ENCODE measurements around the gene ZCCHC8.
A peak's percentile ranks its signal among the peaks of the same experiment; 100 is the strongest.
"Not testable (repeated sequence)": the region's sequence is repeated elsewhere in the genome, so short reads cannot be mapped to it uniquely, and the experiment has no call there.

ZCCHC8 gene

DNA sequence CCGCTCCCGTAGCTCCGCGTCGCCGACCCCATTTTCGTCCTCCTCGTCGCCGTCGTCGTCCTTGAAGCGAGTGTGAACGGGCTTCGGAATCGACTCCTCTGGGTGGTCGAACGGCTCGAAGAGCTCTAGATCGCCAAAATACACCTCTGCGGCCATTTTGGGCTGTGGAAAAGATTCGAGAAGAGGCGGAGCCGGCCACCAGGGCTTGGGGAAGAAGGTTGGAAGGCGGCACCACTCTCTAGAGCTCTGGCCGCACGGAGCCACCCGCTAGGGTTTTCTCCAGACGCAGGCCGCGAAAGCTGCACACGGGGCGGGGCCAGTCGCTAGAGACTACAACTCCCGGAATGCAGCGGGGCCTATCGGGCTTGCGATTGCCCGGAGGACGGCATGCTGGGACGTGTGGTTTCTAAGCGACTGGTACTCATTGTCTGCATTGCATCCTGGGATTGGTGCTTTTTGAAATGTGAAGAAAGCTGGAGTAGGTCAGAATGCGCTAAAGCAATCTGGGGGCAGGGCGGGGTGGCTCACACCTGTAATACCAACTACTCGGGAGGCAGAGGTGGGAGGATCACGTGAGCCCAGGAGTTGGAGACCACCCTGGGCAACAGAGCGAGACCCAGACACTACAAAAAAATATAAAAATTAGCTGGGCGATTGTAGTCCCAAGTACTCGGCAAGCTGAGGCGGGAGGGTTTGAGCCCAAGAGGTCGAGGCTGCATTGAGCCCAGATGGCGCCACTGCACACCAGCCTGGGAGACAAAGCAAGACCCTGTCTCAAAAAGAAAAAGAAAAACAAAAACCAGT is at the start of gene ZCCHC8:
Gene ZCCHC8, minus strand, starts transcription at position 248 of the 804 bp plus-strand sequence. Its CDS starts 92 bp downstream, at position 156.
- DNase-seq, result peak; percentile 97

DNA sequence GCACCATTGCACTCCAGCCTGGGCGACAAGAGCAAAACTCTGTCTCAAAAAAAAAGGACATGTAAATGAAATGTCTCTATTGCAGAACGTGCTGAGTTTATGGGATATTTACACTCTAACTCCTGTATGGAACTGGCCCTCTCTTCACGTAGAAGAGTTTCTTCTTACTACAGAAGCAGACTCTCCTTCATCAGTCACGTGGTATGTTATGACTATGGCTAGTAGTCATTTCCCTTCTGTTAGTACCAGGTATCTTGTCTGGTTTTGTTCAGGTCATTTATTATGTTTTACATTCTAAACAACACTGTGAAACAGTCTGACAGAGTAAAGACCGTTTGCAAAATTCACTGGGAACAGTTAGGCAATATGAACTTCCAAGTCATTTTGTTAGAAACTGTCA is 46.6 kb upstream of the ZCCHC8 start:
- no peak for DNase-seq

- DNase-seq, result no peak
These were observed 45.1 kb upstream of the ZCCHC8 start for GRCh38 chr12:122545855-122546254.

- no peak for DNase-seq
These were observed 43.8 kb upstream of the ZCCHC8 start for GRCh38 chr12:122544537-122544936.

- no peak for DNase-seq
These were observed 37.8 kb upstream of the ZCCHC8 start for GRCh38 chr12:122538496-122538895.

GRCh38 chr12:122537021-122537420 is 36.3 kb upstream of the ZCCHC8 start:
- DNase-seq, result no peak

- DNase-seq, result no peak
These were observed 33.1 kb upstream of the ZCCHC8 start for GRCh38 chr12:122533856-122534255.

- DNase-seq, result no peak
These were observed 28.3 kb upstream of the ZCCHC8 start for GRCh38 chr12:122528992-122529391.

GRCh38 chr12:122528582-122528981 is 27.9 kb upstream of the ZCCHC8 start:
- DNase-seq, result no peak

GRCh38 chr12:122527478-122527944 is 26.8 kb upstream of the ZCCHC8 start:
- peak; percentile 23 for DNase-seq

DNA sequence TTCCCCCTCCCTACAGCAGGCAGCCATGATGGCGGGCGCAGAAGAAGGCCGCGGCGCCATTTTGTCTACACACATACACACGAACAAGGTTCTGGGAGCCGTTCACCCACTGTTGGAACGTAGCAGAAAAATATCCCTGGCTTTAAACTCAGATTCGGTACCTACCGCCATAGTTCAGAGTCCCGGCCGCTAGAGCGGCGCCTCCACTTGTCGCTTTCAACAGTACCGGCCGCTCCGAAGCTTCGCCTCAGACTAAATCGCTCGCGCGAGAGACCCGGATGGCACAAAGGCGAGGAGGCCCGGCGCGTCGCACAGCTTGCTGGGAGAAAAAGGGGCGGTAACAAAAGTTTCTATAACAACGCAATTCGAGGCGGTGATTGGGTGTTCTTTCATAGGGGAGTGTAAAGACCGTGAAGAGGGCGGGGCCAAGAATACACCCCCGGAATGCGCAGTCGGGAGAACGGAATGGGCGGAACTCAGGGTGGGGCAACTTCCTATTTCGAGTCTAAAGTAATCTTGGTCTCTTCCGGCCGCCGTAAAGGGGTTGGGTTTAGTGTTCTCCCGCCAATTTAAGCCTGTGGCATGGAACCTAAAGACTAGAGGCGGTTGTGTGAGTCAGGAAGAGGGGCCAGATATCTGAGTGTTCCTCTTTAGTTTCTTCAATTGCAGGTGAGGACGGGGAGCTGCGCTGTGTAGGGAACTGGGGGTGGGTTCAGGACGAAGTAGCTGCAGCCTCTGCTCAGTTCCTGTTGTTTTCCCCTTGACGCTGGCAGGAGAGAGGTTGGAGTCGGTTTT is 26.1 kb upstream of the ZCCHC8 start, which contains the start of the genes KNTC1 and RSRC2:
Gene KNTC1, plus strand, starts transcription at position 567 of the 795 bp plus-strand sequence. CDS start 2,815 bp downstream, outside the sequence.
Gene RSRC2, minus strand, starts transcription at position 254 of the 795 bp plus-strand sequence. Its CDS starts 83 bp downstream, at position 171.
- peak; percentile 97 for DNase-seq

DNA sequence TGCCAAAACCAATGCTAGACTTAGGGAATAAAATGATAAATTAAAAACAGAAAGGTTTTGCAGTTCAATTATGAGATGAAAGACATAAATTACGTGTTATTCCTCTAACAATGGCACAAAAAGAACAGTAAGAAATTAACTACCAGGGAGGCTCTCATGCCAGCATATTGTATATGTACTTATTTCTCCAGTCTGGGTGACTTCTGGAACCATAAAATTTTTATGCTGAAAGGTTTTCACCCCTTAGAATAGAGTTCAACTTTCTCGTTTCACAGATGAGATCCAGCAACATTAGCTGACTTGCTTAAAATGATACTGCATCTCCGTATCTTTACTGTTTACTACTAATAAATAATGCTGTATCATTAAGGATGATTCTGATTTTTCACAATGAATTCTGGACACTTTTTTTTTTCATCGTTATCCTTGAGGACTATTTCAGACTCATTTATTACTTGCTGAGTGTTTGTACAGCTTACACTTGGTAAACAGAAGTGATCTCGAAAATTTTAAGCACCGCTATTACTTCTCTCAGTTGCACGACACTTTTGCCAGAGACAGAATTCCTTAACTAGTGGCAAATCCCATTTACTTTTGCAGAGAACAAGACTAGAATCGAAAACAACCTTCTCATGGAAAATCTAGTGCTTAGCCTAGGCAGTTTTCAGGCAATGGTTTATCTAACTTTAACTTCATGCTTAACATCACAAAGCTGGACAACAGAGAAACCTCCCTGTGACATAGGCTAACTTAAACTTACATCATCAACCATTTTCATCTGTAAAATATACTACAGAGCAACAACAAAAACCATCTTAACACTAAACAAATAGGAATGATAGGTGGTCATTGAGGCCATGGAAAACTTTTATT is 23.4 kb upstream of the ZCCHC8 start:
- DNase-seq, result no peak

DNA sequence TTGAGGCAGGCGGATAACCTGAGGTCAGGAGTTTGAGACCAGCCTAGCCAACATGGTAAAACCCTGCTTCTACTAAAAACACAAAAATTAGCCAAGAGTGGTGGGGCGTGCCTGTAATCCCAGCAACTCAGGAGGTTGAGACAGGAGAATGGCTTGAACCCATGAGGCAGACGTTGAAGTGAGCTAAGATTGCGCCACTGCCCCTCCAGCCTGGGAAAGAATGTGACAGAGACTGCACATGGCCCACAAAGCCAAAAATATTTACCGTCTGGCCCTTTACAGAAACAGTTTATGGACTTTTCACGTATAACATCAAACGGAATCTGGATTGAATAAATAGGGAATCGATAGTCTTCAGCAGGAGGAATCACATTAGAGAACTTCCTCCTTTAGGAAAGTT is 22.5 kb upstream of the ZCCHC8 start:
- DNase-seq, result no peak

GRCh38 chr12:122520676-122521075 is 19.9 kb upstream of the ZCCHC8 start:
- no peak for DNase-seq

GRCh38 chr12:122519418-122519817 is 18.7 kb upstream of the ZCCHC8 start:
- no peak for DNase-seq

- no peak for DNase-seq
These were observed 18.2 kb upstream of the ZCCHC8 start for GRCh38 chr12:122518908-122519307.

- DNase-seq, result no peak
These were observed 17.1 kb upstream of the ZCCHC8 start for GRCh38 chr12:122517877-122518276.

GRCh38 chr12:122516544-122517361 is 16.0 kb upstream of the ZCCHC8 start:
- DNase-seq, result no peak

DNA sequence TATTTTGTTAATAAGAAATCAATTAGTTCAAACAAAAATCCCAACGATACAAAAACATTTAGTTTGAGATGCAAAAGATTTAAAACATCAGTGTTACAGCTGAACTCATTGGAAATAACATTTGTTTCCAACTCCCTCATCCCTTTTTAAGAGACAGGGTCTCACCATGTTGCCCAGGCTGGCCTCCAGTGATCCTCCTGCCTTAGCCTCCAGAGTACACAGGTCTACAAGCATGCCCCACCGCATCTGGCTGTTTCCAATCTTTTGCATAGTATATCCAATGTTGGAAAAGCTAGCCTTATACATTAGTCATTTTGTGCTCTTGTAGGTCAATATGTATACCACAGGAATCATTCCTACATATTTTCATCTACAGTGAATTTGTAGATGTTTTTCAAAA is 14.5 kb upstream of the ZCCHC8 start:
- no peak for DNase-seq

GRCh38 chr12:122513660-122514059 is 12.9 kb upstream of the ZCCHC8 start:
- DNase-seq, result no peak

GRCh38 chr12:122513028-122513427 is 12.3 kb upstream of the ZCCHC8 start:
- not testable (repeated sequence) for DNase-seq

- DNase-seq, result no peak
These were observed 7.4 kb upstream of the ZCCHC8 start for GRCh38 chr12:122508163-122508562.
